ENCODE data around the gene IRF2. TPM values are rescaled to one million over a fixed set of nuclear protein-coding genes. Genes with fewer than 3 reads are reported as not detected.

IRF2 gene
- total and polyA plus RNA-seq, 2 of the 8 experiments (the other 6 are each of a cell fraction or from before 2014, with no cell fraction given), result 13.8 to 17.0 TPM

DNA sequence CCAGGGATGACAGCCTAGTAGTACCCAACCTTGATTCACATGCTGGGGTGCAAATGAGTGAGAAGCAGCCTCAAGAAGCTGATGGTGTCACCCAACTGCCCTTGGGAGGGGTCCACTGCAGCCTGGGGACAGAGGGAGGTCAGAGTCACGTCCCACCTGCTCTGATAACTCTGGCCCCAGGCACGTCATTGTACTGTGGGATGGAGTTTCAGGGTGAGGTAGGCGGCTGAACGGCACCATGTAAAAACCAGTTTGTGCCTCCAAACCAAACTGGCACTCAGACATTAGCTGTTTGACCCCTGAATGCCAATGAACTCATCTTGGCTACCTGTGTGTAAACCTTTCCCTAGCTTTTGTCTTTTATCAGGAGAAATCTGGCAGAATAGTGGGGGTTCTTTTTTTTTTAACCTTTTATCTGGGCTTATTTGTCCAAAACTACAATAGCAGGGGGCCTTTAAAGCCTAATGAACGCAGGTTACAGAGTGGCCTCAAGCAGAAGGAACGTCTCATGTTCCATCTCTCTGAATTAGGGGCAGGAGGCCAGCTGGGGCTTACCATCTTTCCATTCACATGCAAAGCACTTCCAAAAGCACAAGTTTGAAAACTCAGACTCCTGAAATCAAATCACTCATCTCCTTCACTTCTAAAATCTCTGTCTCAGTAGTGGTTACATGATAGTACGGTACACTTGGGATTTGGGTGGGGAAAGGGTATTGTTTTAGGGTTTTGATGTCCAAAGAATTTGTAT lies 89.4 kb downstream of the IRF2 start:
- H4K91ac ChIP-seq (replicated peaks; ENCODE audit: insufficient read length, low read length), result peak overlapping the region; percentile 87
- no peaks in the 10 kb centered on the region for H3K79me2 ChIP-seq (ENCODE audit: control insufficient read depth in 1 of 2, insufficient read depth in 2 of 2, low read length in 2 of 2)
- peaks cover 0 to 7% (median 0%) of the 10 kb centered on the region in 4 experiments; a peak in 3 of 8 replicates for H3K36me3 ChIP-seq (ENCODE audit: control insufficient read depth in 2 of 4, insufficient read depth in 4 of 4, low read length in 3 of 4)
- H3K56ac ChIP-seq (replicated peaks; ENCODE audit: insufficient read length, low read depth, low read length), result no peak overlapping the region
- TF ChIP-seq GTF2F1 (IDR thresholded peaks at IDR 0.05; ENCODE audit: borderline replicate concordance, low read depth, low read length), result no peak
- TF ChIP-seq ATF3 (IDR thresholded peaks at IDR 0.05; ENCODE audit: insufficient read depth, low read depth, low read length), result no peak
- no peak for TF ChIP-seq RAD21 (IDR thresholded peaks at IDR 0.05 in 1 of 2, conservative IDR thresholded peaks at IDR 0.05 in 1 of 2; ENCODE audit: low read depth in 2 of 2, low read length in 2 of 2)
- no peak for TF ChIP-seq POLR2A (IDR thresholded peaks at IDR 0.05; ENCODE audit: control extremely low read depth in 1 of 2, low read depth in 2 of 2, low read length in 2 of 2)
- TF ChIP-seq, protein P1, sequence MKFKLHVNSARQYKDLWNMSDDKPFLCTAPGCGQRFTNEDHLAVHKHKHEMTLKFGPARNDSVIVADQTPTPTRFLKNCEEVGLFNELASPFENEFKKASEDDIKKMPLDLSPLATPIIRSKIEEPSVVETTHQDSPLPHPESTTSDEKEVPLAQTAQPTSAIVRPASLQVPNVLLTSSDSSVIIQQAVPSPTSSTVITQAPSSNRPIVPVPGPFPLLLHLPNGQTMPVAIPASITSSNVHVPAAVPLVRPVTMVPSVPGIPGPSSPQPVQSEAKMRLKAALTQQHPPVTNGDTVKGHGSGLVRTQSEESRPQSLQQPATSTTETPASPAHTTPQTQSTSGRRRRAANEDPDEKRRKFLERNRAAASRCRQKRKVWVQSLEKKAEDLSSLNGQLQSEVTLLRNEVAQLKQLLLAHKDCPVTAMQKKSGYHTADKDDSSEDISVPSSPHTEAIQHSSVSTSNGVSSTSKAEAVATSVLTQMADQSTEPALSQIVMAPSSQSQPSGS (IDR thresholded peaks at IDR 0.05; ENCODE audit: low read length), result no peak
- TF ChIP-seq NRF1 (IDR thresholded peaks at IDR 0.05; ENCODE audit: low read depth, low read length), result no peak
- TF ChIP-seq JUND (IDR thresholded peaks at IDR 0.05; ENCODE audit: low read length), result no peak
- FAIRE-seq (no peak), DNase-seq (ENCODE audit: low read depth in 1 of 2, low spot score in 2 of 2) (no peak)
- H3K4me3 ChIP-seq (ENCODE audit: extremely low read depth in 1 of 4, insufficient read depth in 2 of 4, low read depth in 3 of 4, low read length in 4 of 4), result peak overlapping the region in 1 of 4 experiments; percentile 19; a peak in 1 of 8 replicates
- H3K18ac ChIP-seq (ENCODE audit: extremely low read depth, low read length), result peak overlapping the region; percentile 53; the same call in 1 of the 2 replicates
- H3K27ac ChIP-seq (ENCODE audit: low read depth, low read length), result peak overlapping the region; percentile 62; the same call in 1 of the 2 replicates
- peak overlapping the region; percentile 67 for H2BK120ac ChIP-seq (replicated peaks; ENCODE audit: low read depth, low read length)
- peak overlapping the region; percentile 18; the same call in 1 of the 2 replicates for H2AK5ac ChIP-seq (ENCODE audit: low read depth, low read length)
- H3K9ac ChIP-seq (replicated peaks in 1 of 4; ENCODE audit: extremely low read depth in 1 of 4, low read depth in 3 of 4, low read length in 3 of 4), result no peak overlapping the region
- POLR2A ChIA-PET (ENCODE audit: partially characterized antibody), result interaction anchor here (1.3 kb wide), 1 partner anchor 20 kb away, joined by 3 read pairs; no protein-coding TSS in a partner anchor
- H2BK20ac ChIP-seq (ENCODE audit: low read length), result peak overlapping the region; percentile 53; the same call in 1 of the 2 replicates
- no peak overlapping the region; the same call in 1 of the 2 replicates for H2BK15ac ChIP-seq (ENCODE audit: low read length)
- no peak overlapping the region for H3K14ac ChIP-seq (ENCODE audit: insufficient read length)
- peaks cover under 1% of the 10 kb centered on the region; the same call in 1 of the 2 replicates for H3K23me2 ChIP-seq (ENCODE audit: low read depth, low read length)
- H3K23ac ChIP-seq (ENCODE audit: insufficient read length), result no peak overlapping the region
- CTCF ChIA-PET (ENCODE audit: partially characterized antibody), result interaction anchor here (0.6 to 0.9 kb wide), 2 partner anchors 8 to 143 kb away, joined by 3 read pairs; no protein-coding TSS in a partner anchor
- H2BK5ac ChIP-seq (ENCODE audit: low read depth, low read length), result peak overlapping the region; percentile 94; the same call in 1 of the 2 replicates
- H2AFZ ChIP-seq (ENCODE audit: low read length), result no peak overlapping the region
- H2BK12ac ChIP-seq (ENCODE audit: low read depth, low read length), result peak overlapping the region; percentile 90
- H3K4ac ChIP-seq (replicated peaks; ENCODE audit: insufficient read length, low read depth, low read length), result peak overlapping the region; percentile 48
- H4K5ac ChIP-seq (ENCODE audit: insufficient read length, low read depth, low read length), result no peak overlapping the region
- H3K27me3 ChIP-seq (replicated peaks in 1 of 4; ENCODE audit: control insufficient read depth in 3 of 4, extremely low read depth in 1 of 4, insufficient read depth in 3 of 4, low read length in 3 of 4), result no peaks in the 10 kb centered on the region
- H3K4me1 ChIP-seq (replicated peaks in 1 of 4; ENCODE audit: control insufficient read depth in 3 of 4, insufficient read depth in 4 of 4, low read length in 3 of 4), result peaks cover 26 to 46% (median 38%) of the 10 kb centered on the region in 4 experiments
- WGBS, 2 experiments (ENCODE audit: extremely low coverage in 1 of 2, insufficient coverage in 1 of 2, insufficient read length in 1 of 2, insufficient replicate concordance in 2 of 2, low coverage in 1 of 2, low lambda C conversion rate in 2 of 2, missing lambda C conversion rate in 1 of 2), result 71% methylated on average over 7 of the region's 7 CpGs; no CpG with 5 or more reads in 1 of the 2 experiments
- no peaks in the 10 kb centered on the region for H3K9me3 ChIP-seq (ENCODE audit: insufficient read depth in 2 of 2, low read depth in 1 of 2, low read length in 1 of 2)
- no peak overlapping the region for H4K8ac ChIP-seq (ENCODE audit: extremely low read depth, insufficient read depth, low read length)
- H4K20me1 ChIP-seq (replicated peaks in 1 of 2; ENCODE audit: control insufficient read depth in 1 of 2, insufficient read depth in 2 of 2, low read length in 2 of 2), result no peaks in the 10 kb centered on the region
- H3K79me1 ChIP-seq (ENCODE audit: low read depth, low read length), result no peaks in the 10 kb centered on the region
- peak overlapping the region; percentile 47 to 62; a peak in 3 of 4 replicates for H3K4me2 ChIP-seq (ENCODE audit: insufficient read depth in 1 of 2, low read depth in 2 of 2, low read length in 2 of 2)
